ENCODE measurements around the gene POLD1.

Gene POLD1

GRCh38 chr19:50392759-50393158 is 8.6 kb downstream of the POLD1 start:
- no peak for TF ChIP-seq CTCF (IDR thresholded peaks at IDR 0.05; ENCODE audit: extremely low read depth, missing control alignments)
- no peak for DNase-seq (ENCODE audit: low spot score)

- no peak for TF ChIP-seq CTCF (IDR thresholded peaks at IDR 0.05; ENCODE audit: extremely low read depth, missing control alignments)
- DNase-seq (ENCODE audit: low spot score): no peak
Measured at GRCh38 chr19:50393589-50393988, 9.4 kb downstream of the POLD1 start.

GRCh38 chr19:50394017-50394416 is 9.9 kb downstream of the POLD1 start:
- no peak for DNase-seq (ENCODE audit: low spot score)
- TF ChIP-seq CTCF (IDR thresholded peaks at IDR 0.05; ENCODE audit: extremely low read depth, missing control alignments): no peak

- no peak for DNase-seq (ENCODE audit: low spot score)
- no peak for TF ChIP-seq CTCF (IDR thresholded peaks at IDR 0.05; ENCODE audit: extremely low read depth, missing control alignments)
Measured at GRCh38 chr19:50398675-50399367, 14.7 kb downstream of the POLD1 start.

- DNase-seq (ENCODE audit: low spot score): no peak
- TF ChIP-seq CTCF (IDR thresholded peaks at IDR 0.05; ENCODE audit: extremely low read depth, missing control alignments): no peak
Measured at GRCh38 chr19:50399368-50399745, 15.2 kb downstream of the POLD1 start.

GRCh38 chr19:50401605-50402450 is 17.7 kb downstream of the POLD1 start:
- TF ChIP-seq CTCF (IDR thresholded peaks at IDR 0.05; ENCODE audit: extremely low read depth, missing control alignments): no peak
- no peak for DNase-seq (ENCODE audit: low spot score)

GRCh38 chr19:50402544-50403301 is 18.6 kb downstream of the POLD1 start:
- no peak for TF ChIP-seq CTCF (IDR thresholded peaks at IDR 0.05; ENCODE audit: extremely low read depth, missing control alignments)
- DNase-seq (ENCODE audit: low spot score): no peak
